OCI-LY7 (cell line): Measurements from ENCODE around the gene IL1RL2. TPM values are rescaled to one million over a fixed set of nuclear protein-coding genes. Genes with fewer than 3 reads are reported as not detected.

Source experiments
- BruUV-seq: library from RNA; stranded (reverse); fragments of 400-500 nt; replicated peaks from 2 replicates; lab custom pipeline; 2021; lab: Mats Ljungman, UMichigan
- CTCF ChIA-PET: fragments of 300-600 bp; sonication (Branson Sonifier 250); formaldehyde crosslinking; loops from one replicate; lab custom pipeline; 2022; ENCODE audit warnings: antibody characterized with exemption; ENCODE audit not compliant: unreplicated experiment; lab: Charles Lee
- POLR2A ChIA-PET: fragments of 300-600 bp; sonication (Branson Sonifier 250); formaldehyde crosslinking; loops from one replicate; lab custom pipeline; 2022; ENCODE audit warnings: antibody characterized with exemption; lab: Charles Lee
- DNase-seq: peaks from one replicate; pipeline ENCODE4 v3.0.0-alpha.2; 2015; ENCODE audit warnings: low spot score
- H2AFZ ChIP-seq: fragments of 200-600 bp; sonication (generic), shearing (Covaris generic); 2 replicates; pipeline ENCODE4 v1.6.1; 2014; ENCODE audit warnings: mild to moderate bottlenecking, antibody characterized with exemption, low read length, moderate library complexity
- H3K27ac ChIP-seq: fragments of 200-600 bp; sonication (generic); 2 replicates; pipeline ENCODE4 v1.5.1; 2014; ENCODE audit warnings: mixed run types, low read depth, mild to moderate bottlenecking, moderate library complexity, low read length, inconsistent platforms; ENCODE audit not compliant: poor library complexity, severe bottlenecking
- H3K36me3 ChIP-seq: fragments of 200-600 bp; sonication (generic); 2 replicates; pipeline ENCODE4 v1.6.1; 2014; ENCODE audit warnings: mild to moderate bottlenecking, antibody characterized with exemption, low read length, moderate library complexity, mixed read lengths; ENCODE audit not compliant: insufficient read depth
- H3K4me1 ChIP-seq: fragments of 200-600 bp; sonication (generic); 2 replicates; pipeline ENCODE4 v1.5.1; 2014; ENCODE audit warnings: mild to moderate bottlenecking, low read length; ENCODE audit not compliant: insufficient read depth, poor library complexity, severe bottlenecking
- H3K4me2 ChIP-seq: fragments of 200-600 bp; sonication (generic); 2 replicates; pipeline ENCODE4 v1.6.1; 2014; ENCODE audit warnings: mild to moderate bottlenecking, low read length
- H3K4me3 ChIP-seq: fragments of 200-600 bp; sonication (generic); 2 replicates; pipeline ENCODE4 v1.5.1; 2014; ENCODE audit warnings: mild to moderate bottlenecking, low read depth, low read length; ENCODE audit not compliant: poor library complexity, severe bottlenecking
- H3K79me2 ChIP-seq: fragments of 200-600 bp; sonication (generic); 2 replicates; pipeline ENCODE4 v1.6.1; 2016; ENCODE audit warnings: low read depth, mild to moderate bottlenecking, low read length, moderate library complexity, mixed read lengths; ENCODE audit not compliant: insufficient read depth
- H3K9me2 ChIP-seq: fragments of 200-600 bp; sonication (generic); 2 replicates; pipeline ENCODE4 v1.6.1; 2016; ENCODE audit warnings: mild to moderate bottlenecking, low read length, mixed read lengths; ENCODE audit not compliant: insufficient read depth
- H3K9me3 ChIP-seq: fragments of 200-600 bp; sonication (generic); 2 replicates; pipeline ENCODE4 v1.6.1; 2014; ENCODE audit warnings: mild to moderate bottlenecking, mixed run types, low read length, mixed read lengths
- H4K20me1 ChIP-seq: fragments of 200-600 bp; sonication (generic); 2 replicates; pipeline ENCODE4 v1.6.1; 2014; ENCODE audit warnings: mild to moderate bottlenecking, antibody characterized with exemption, low read length, moderate library complexity, mixed read lengths; ENCODE audit not compliant: insufficient read depth
- EZH2phosphoT487 ChIP-seq: fragments of 200-600 bp; sonication (generic); IDR thresholded peaks from 2 replicates; pipeline ENCODE4 v1.6.1; 2018; ENCODE audit warnings: low read depth, borderline replicate concordance, mild to moderate bottlenecking, mixed run types, antibody characterized with exemption, low read length, moderate library complexity, mixed read lengths
- intact Hi-C: fragments of 100-400 bp; cut with micrococcal nuclease; formaldehyde crosslinking; loops from one replicate; pipeline ENCODE4 v1.10.0; 2022; ENCODE audit not compliant: unreplicated experiment
- total RNA-seq, 2 experiments: library from RNA; depleted of rRNA in 1 of 2; stranded (reverse); fragments of >200 nt in 1 of 2; shearing (Covaris generic) in 1 of 2; gene quantifications; 2 replicates each; pipeline ENCODE4 v1.2.3, GENCODE V29; 2014 to 2022
- TF ChIP-seq, protein P1 (sequence below): fragments of 200-600 bp; sonication (generic); conservative IDR thresholded peaks from 2 replicates; pipeline ENCODE4 v1.5.1; 2014; ENCODE audit warnings: mild to moderate bottlenecking, antibody characterized with exemption, low read length, moderate library complexity, mixed read lengths

The IL1RL2 gene
- total RNA-seq, 2 experiments from 2014 or later = not detected

- Histone ChIP-seq H3K27ac (no peak overlapping the region), H3K9me2 (no peaks in the 10 kb centered on the region), H3K9me3 (no peaks in the 10 kb centered on the region), H2AFZ (no peak overlapping the region), H3K79me2 (no peaks in the 10 kb centered on the region), H3K4me2 (no peak overlapping the region), H3K36me3 (no peaks in the 10 kb centered on the region), H4K20me1 (no peaks in the 10 kb centered on the region), H3K4me1 (no peaks in the 10 kb centered on the region), H3K4me3 (no peak overlapping the region)
- no peak for DNase-seq
- CTCF ChIA-PET = no interaction called here
- no TSS peak for BruUV-seq
- POLR2A ChIA-PET = no interaction called here
- intact Hi-C loops = no loop called here
- TF ChIP-seq, protein P1, sequence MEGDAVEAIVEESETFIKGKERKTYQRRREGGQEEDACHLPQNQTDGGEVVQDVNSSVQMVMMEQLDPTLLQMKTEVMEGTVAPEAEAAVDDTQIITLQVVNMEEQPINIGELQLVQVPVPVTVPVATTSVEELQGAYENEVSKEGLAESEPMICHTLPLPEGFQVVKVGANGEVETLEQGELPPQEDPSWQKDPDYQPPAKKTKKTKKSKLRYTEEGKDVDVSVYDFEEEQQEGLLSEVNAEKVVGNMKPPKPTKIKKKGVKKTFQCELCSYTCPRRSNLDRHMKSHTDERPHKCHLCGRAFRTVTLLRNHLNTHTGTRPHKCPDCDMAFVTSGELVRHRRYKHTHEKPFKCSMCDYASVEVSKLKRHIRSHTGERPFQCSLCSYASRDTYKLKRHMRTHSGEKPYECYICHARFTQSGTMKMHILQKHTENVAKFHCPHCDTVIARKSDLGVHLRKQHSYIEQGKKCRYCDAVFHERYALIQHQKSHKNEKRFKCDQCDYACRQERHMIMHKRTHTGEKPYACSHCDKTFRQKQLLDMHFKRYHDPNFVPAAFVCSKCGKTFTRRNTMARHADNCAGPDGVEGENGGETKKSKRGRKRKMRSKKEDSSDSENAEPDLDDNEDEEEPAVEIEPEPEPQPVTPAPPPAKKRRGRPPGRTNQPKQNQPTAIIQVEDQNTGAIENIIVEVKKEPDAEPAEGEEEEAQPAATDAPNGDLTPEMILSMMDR = no peak
- TF ChIP-seq EZH2phosphoT487 = no peak
These were observed 41.7 kb upstream of the IL1RL2 start for GRCh38 chr2:102145107-102145506.

GRCh38 chr2:102145934-102146333 lies 40.9 kb upstream of the IL1RL2 start:
- H3K36me3 ChIP-seq = no peaks in the 10 kb centered on the region
- no peak overlapping the region for H3K27ac ChIP-seq
- no peak overlapping the region for H3K4me2 ChIP-seq
- TF ChIP-seq EZH2phosphoT487 = no peak
- TF ChIP-seq, protein P1 = no peak
- H3K9me3 ChIP-seq = no peaks in the 10 kb centered on the region
- no peaks in the 10 kb centered on the region for H3K79me2 ChIP-seq
- DNase-seq = no peak
- intact Hi-C loops = no loop called here
- no TSS peak for BruUV-seq
- POLR2A ChIA-PET = no interaction called here
- H3K4me1 ChIP-seq = no peaks in the 10 kb centered on the region
- no peaks in the 10 kb centered on the region for H3K9me2 ChIP-seq
- H2AFZ ChIP-seq = no peak overlapping the region
- CTCF ChIA-PET = no interaction called here
- H3K4me3 ChIP-seq = no peak overlapping the region
- H4K20me1 ChIP-seq = no peaks in the 10 kb centered on the region

- Histone ChIP-seq H3K9me2 (no peaks in the 10 kb centered on the region), H2AFZ (no peak overlapping the region), H4K20me1 (no peaks in the 10 kb centered on the region), H3K79me2 (no peaks in the 10 kb centered on the region), H3K27ac (no peak overlapping the region), H3K36me3 (no peaks in the 10 kb centered on the region), H3K9me3 (no peaks in the 10 kb centered on the region), H3K4me3 (no peak overlapping the region), H3K4me1 (no peaks in the 10 kb centered on the region), H3K4me2 (no peak overlapping the region)
- POLR2A ChIA-PET = no interaction called here
- TF ChIP-seq, protein P1 = no peak
- intact Hi-C loops = no loop called here
- no TSS peak for BruUV-seq
- CTCF ChIA-PET = no interaction called here
- no peak for DNase-seq
These were observed 38.9 kb upstream of the IL1RL2 start for GRCh38 chr2:102147935-102148334.
